ENCODE results near the gene ADO. TPM values are rescaled to one million over a fixed set of nuclear protein-coding genes. Genes with fewer than 3 reads are reported as not detected.

Gene ADO
- total RNA-seq, 1 experiment from 2014 or later = 29.8 TPM

Other genes starting within 250 kb of the ADO start
- 0.05 TPM in 1 of 2 replicates, not detected in the other for gene EGR2, start 11.6 kb downstream of the ADO start, total RNA-seq (2014; rRNA removed; shearing (Covaris generic))

All from M059J (cell line).